NCI-H446 treated with DMSO at 0.1 percent for 48 hours (cell line): Measurements from ENCODE around the gene IFI30.

Source experiments
- DNase-seq: peaks from one replicate; lab custom pipeline; 2025; lab: John Stamatoyannopoulos, UW

IFI30 gene

DNA sequence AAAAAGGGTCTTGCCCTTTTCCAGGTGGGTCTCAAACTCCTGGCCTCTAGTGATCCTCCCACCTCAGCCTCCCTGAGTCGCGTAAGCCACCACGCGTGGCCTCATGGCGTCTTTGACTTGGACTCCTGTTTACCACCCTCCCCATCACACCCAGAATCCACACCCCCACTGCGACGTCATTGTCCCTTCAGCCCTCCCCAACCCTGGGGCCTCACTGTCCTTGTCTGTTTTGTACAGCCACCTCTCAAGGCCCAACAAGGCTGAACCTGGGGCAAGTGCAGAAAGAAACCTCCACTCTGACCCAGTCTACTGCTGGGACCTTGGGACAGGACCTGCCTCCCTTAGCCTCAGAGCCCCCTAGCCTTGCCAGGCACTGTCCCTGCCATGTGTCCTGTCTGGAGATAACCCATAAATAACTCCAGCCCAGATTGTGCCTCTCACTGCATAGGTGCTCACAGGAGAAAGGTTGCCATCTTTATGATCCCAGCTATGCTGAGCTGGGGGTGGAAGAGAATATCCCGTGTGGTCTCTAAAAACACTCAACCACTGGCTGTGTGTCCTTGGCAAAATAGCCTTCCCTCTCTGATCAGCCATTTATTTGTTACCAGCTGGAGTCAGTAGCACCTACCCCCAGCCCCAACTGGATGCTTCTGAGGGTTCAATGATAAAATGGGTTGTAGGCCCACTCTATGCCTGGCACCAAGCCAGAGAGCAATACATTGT, 1.8 kb upstream of the IFI30 start:
- no peak for DNase-seq

DNA sequence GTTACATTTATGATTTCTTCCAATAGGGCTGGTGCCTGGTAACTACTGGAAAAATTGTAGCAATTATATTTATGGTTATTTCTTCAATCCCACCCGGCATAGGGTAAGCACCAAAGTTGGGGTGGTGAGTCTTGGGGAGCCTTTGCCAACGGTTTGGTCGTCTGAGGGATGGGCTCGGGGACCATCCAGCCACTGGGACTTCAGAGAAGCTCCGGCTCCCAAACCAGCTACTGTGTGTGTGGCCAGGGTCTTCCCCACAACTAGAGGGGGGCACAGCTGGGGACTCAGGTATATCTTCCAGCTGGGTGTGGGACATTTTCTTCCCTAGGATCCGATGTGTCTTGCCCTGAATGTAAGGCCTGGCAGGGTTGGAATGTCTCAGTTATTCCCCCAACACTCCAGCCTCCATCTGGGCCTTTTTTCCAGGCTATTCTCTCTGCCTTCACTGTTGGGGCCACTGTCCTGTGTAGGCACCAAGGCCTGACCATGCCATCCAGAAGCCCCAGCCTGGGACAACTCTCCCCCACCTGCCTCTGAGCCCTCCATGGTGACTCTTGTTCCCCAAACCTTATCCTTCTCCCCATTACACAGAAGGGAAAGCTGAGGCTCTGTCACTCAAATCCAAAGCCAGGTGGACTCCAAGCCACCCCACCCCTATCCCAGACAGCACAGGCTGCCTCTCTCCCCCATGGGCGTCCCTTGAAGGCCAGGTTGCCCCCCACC, 1.1 kb upstream of the IFI30 start:
- no peak for DNase-seq

DNA sequence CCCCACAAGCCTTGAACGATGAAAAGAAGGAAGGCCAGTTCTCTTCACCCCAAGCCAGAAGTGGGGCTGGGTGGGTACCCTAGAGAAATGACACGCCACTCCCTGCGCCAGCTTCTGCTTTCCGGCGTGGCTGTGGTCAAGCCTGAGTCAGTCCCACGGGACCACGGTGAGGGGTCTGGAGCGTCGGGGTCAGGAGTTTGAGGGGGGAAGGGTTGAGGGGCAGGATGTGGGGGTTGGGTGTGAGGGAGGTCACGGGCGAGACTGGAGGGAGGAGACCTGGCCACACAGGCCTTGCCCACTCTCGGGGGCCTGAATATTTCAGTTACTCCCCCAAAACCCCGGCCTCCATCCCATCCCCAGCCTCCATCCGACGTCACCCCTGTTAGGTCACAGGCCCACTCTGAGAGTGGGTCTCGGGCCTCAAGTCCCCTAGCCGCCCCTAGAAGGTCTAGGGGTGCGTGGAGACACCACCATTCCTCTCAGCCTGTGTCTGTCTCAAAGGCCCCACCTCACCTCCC, 500 bp upstream of the IFI30 start:
- DNase-seq, result no peak

DNA sequence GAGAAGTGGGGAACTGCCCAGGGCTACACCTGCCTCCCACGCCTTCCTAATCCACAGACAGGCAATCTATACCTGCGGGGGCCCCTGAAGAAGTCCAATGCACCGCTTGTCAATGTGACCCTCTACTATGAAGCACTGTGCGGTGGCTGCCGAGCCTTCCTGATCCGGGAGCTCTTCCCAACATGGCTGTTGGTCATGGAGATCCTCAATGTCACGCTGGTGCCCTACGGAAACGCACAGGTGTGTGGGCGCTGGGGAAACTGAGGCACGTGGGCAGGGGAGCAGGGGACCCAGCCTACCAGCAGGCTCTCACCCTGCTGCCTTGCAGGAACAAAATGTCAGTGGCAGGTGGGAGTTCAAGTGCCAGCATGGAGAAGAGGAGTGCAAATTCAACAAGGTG, 1.4 kb downstream of the IFI30 start:
- no peak for DNase-seq

DNA sequence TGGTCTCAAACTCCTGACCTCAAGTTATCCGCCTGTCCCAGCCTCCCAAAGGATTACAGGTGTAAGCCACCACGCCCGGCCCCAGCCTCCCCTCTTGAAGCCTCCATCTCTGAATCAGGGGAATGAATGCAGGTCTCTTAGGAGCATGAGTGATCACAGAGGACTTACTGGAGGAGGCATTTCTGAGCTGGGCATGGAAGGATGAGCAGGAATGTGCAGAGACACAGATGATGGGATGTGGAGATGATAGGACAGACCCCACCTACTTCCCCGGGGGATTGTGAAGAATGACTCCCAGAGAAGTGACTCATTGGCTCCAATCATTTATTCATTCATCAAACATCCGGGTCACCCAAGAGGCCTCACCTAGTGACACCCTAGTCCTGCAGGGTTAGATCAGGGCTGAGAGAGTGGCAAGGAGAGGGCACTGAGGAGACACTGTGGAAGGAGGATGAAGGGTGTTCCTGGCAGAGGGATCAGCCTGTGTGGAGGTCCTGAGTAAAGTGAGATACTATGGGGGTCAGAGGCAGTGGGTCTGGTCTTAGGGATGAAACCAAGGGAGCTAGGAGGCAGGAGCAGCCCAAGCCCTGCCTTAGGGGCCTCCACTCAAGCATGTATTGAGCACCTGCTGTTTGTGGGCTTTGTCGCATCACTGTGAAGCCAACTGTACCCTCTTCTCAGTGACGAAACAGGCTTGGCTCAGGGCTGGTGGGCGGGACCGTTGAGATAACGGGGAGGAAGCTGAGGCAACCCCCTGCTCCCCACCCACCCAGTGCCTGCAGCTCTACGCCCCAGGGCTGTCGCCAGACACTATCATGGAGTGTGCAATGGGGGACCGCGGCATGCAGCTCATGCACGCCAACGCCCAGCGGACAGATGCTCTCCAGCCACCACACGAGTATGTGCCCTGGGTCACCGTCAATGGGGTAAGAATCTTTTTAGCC, 3.0 kb downstream of the IFI30 start:
- no peak for DNase-seq

DNA sequence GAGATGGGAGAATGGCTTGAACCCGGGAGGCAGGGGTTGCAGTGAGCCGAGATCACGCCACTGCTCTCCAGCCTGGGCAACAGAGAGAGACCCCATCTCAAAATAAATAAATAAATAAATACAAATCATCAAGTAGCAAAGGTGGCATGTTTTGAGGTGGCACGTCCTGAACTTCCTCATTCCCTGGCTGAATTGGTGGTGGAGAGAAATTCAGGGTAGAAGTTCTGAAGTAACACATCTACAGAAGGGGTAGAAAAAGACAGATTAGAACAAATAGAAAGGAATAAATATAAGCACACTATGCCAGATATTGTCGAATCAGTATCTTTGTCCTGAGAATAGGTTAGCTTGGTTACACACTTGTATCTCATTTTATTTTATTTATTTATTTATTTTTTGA, 6.3 kb downstream of the IFI30 start:
- DNase-seq, result no peak

DNA sequence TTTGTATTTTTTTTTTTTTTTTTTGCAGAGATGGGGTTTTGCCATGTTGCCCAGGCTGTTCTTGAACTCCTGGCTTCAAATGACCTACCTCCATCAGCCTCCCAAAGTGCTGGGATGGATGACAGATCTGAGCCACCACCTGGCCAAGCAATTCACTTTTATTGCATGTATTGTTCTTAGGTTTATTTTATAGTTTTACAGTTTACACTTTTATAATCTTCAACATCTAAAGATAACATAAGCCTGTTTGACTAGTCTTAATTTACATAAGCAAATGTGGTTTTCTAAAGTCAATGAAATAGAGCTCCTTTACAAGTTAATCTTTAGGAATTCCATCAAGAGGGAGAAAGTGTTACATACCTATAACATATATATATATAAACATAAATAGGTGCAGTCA, 9.9 kb downstream of the IFI30 start:
- DNase-seq, result no peak

DNA sequence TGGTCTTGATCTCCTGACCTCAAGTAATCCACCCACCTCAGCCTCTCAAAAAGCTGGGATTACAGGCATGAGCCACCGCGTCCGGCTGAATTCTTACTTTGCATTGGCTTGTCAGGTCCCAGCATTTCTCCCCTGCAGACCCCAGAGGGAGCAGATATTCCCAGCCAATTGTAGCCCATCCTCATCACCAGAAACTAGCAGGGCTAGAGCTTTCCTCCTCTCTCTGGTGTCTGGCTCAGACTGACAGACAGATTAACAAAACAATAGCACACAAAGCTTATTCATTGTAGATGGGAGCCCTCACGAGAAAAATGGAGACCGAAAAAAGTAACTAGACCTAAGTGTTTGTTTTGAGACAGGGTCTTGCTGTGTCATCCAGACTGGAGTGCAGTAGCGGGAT, 11.9 kb downstream of the IFI30 start:
- no peak for DNase-seq

DNA sequence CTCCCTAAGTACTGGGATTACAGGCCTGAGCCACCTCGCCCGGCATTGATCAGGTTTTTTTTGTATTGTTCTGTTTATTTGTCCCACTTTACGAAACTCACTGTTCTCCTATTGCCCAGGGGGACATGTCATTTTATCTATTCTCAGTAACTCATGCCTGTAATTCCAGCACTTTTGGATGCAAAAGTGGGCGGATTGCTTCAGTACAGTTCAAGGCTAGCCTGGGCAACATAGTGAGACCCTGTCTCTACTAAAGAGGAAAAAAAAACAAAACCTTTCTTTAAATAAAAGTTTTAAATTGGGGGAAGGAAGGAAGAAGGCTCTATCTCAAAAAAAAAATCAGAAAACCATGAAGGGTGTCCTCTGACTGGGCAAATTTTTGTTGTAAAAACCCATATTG, 16.7 kb downstream of the IFI30 start:
- DNase-seq, result no peak

DNA sequence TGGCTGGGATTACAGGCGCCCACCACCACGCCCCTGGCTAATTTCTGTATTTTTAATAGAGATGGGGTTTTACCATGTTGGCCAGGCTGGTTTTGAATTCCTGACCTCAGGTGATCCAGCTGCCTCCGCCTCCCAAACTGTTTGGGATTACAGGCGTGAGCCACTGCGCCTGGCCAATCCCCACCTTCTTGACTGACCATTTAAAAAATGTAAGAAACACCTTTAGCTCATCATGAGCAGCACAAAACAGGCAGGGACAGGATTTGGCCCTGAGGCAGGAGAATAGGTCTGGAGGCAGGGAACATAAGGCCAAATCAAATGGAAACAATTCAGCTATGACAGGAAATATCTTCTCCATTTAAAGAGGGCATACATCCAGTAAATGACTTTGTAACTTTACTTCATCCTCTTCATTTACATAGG, 18.0 kb downstream of the IFI30 start:
- no peak for DNase-seq

DNA sequence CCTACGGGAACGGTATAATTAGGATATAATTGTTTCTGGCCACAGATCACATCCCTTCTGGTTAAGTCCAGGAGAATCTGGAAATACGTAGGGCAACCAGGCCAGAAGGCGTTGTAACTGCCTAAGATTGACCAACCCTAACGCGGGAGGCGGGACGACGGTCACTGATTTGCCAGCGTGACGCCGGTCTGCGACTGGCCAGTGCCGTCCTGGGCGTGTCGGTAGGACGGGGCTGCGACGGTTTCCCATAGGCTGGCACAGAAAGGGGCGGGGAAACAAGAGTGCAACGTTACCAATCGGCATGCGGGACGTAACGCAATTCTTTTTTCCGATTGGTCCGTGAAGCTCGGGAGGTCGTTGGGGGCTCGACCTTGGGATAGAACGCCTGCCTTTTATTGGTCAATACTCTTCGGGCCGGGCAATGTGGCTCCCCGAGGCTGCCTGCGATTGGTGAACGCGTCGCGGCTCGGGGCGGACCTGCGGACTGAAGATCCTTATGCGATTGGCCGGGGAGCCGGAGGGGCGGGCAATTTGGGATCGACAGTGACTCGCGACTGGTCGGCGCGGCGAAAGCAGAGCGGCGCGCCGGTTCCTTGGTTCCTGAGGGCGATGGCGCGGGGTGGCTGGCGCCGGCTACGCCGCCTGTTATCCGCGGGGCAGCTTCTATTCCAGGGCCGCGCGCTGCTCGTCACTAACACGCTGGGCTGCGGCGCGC, 19.2 kb downstream of the IFI30 start, which contains the start of gene MPV17L2:
MPV17L2 (plus strand) TSS at position 546 of the 715 bp plus-strand sequence; CDS start at position 610, 64 bp downstream.
- peak; percentile 100 for DNase-seq

DNA sequence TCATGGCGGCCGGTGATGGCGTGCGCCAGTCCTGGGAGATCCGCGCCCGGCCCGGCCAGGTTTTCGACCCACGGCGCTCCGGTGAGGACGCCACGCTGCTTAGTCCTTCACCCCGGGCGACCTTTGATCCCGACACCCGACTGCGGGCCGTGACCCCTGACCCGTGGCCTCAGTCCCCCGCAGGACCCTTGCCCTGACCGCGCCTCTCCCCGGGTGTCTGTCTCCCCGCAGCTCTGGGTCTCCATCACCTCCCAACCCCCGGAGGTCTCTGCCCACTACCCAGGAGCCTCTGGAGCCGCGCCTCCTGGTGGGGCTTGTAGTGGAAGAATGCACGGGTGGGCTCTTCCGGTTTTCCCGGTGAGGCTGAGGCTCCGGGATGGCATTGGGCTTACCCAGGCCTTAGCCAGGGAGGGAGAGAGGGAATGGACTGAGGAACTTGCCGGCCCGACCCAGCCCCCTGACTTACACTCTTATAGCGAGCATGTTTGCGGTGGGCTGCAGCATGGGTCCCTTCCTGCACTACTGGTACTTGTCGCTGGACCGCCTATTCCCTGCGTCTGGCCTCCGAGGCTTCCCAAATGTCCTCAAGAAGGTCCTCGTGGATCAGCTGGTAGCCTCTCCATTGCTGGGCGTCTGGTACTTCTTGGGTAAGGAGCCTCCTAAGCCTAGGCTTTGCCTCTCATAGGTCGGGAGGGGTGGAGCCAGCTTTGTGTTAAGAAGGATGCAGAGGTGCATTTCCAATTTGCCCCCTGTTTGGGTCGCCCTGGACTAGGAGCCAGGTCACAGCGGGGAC, 20.0 kb downstream of the IFI30 start:
- DNase-seq, result no peak

DNA sequence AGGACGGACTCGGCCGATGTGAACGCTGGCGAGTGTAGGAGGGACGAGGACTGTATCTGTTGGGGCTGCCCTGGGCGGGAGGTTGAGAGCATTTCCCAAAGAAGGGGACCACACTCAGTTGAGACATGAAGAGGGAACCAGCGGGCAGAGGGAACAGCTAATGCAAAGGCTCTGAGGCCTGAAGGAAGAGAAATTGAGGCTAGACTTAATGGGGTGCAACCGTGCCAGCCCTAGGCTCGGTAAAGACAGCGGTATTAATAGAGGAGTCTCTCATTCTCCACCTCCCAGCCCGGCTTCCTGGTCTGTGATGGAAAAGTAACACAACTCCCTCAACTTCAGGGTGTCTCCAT, 20.5 kb downstream of the IFI30 start:
- DNase-seq, result no peak

DNA sequence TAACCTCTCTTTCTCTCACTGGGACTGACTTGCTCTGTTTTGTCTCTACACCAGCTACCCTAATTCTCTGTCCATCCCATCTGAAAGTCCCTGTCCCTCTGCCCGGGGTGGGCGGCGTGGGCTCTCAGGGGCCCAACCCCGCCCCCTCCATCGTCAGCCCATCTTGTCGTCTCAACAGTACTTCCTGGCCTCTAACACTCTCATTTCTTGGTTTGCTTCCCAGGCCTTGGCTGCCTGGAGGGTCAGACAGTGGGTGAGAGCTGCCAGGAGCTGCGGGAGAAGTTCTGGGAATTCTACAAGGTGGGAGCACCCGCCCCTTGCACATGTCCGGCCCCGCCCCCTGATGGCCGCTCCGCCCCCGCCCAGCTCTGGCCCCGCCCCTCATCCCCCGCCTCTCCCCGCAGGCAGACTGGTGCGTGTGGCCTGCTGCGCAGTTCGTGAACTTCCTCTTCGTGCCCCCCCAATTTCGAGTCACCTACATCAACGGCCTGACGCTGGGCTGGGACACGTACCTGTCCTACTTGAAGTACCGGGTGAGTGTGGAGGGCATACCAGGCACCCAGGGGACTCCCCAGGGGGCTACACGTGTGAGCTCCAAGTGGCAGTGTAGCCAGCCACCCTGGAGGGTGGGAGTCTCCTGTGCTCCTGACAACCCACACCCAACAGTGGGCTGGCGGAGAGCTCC, 21.1 kb downstream of the IFI30 start:
- no peak for DNase-seq

DNA sequence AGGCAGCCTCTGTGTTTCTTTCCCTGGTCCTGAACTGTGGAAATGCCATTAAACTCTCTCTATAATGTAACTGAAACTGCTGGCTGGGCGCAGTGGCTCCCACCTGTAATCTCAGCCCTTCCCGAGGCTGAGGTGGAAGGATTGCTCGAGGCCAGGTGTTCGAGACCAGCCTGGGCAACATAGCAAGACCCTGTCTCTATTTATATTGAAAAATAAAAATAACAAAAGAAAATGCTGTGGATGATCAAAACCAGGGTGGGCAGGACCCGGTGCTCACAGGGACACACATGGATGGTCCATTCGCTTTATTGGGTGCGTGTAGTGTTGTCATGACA, 22.9 kb downstream of the IFI30 start:
- DNase-seq, result no peak

DNA sequence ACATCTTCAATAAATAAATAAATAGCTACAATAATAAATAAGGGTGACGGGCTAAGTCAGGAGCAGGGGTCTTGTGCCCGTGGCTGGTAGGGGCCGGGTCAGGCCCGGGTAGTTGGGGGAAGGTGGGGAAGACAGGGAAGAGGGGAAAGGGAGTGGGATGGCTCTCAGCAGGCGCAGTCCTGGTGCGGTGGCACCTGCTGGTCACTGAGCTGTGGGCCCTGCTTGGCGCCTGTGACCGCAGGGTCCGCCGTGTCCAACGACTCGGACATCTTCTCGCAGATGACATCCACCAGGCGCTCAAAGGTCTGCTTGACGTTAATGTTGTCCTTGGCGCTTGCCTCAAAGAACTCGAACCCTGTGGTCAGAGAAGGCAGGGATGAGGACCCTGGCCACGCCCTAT, 23.7 kb downstream of the IFI30 start:
- DNase-seq, result no peak

DNA sequence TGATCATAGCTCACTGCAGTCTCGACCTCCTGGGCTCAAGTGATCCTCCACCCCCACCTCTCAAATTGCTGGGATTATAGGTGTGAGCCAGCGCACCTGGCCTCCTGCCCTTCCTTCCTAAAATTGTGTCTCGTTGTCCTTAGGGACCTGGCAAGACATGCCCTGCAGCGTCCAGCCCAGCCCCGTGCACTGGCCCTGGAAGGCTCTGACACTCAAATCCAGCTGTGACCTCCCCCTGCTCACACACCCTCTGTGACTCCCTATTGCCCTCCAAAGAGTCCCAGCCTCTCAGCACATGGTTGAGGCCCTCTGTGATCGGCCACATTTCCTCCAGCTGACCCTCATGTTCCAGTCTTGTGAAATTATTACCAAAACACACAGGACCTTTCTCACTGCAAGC, 24.3 kb downstream of the IFI30 start:
- DNase-seq, result no peak

DNA sequence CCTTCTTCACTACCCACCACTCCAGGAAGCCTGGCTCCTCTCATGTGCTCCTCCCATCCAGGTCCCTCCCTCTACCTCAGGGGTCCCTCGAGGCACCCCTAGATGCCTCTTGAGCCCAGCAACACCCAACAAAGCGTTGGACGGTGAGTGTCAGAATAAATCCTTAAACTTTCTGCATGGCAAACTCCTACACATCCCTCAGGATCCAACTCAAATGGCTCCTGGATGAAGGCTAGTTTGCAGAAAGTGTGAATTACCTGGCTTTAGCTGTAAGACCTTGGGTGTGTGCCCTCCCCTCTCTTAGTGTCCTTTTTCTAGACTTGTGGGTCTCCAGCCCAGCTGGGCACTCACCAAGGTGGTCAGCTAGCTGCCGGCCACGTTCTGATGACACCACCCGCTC, 24.8 kb downstream of the IFI30 start:
- DNase-seq, result no peak

DNA sequence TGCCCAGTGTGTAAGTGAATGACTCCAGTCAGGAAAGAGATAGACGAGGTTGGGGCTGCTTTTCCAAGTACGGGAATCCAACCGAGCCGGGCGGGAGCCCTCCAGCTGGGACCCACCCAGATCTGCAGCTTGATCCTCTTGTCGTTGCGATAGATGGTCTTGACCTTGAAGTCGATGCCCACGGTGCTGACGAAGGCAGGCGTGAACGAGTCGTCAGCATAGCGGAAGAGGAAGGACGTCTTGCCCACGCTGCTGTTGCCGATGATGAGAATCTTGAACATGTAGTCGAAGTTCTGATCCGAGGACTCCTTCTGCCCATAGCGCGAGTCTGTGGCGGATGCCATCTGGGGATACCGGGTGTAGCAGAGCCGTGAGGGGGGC, 28.8 kb downstream of the IFI30 start:
- no peak for DNase-seq

DNA sequence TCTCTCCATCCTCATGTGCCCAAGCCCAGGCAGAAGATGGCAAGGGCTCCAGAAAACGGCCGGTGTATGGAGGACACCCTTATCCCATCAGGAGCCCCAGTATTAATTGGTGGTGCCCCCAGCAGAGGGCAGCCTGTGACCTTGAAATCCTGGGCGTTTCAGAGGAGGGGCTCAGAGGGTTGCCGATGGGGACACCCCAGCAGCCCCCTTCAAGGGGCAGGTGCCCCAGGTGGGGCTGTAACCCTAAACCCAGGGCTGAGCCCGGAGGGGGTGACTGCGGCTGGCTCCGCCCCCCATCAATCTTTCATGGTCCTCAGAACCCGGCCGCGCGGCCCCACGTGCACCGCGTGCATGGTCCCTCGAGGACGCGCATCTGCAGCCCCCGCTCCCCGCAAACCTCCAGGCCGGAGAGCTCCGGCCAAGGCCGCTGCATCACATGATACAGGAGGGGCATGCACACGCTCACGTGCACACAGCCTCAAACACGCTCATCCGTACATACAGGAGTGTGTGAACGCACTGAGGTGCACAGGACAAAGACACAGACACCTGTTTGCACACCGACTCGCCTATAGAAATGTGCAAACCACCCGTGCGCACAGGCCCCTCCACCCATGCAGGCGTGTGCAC, 29.3 kb downstream of the IFI30 start:
- no peak for DNase-seq
